Calu3 (cell line): ENCODE measurements around the gene HSBP1L1. TPM values are rescaled to one million over a fixed set of nuclear protein-coding genes. Genes with fewer than 3 reads are reported as not detected.
"Not testable (repeated sequence)": the region's sequence is repeated elsewhere in the genome, so short reads cannot be mapped to it uniquely, and the experiment has no call there.

Source experiments
- BruUV-seq: library from RNA; stranded (reverse); fragments of 400-500 nt; replicated peaks from 2 replicates; lab custom pipeline; 2021; lab: Mats Ljungman, UMichigan
- CTCF ChIA-PET: fragments of 300-600 bp; sonication (Branson Sonifier 250); formaldehyde crosslinking; loops from one replicate; lab custom pipeline; 2022; ENCODE audit warnings: antibody characterized with exemption; lab: Charles Lee
- DNase-seq: peaks from one replicate; pipeline ENCODE4 v3.0.0; 2022
- H3K27ac Mint-ChIP-seq: one replicate; pipeline ENCODE4 v1.8.0; 2022; ENCODE audit warnings: mixed read lengths; ENCODE audit not compliant: unreplicated experiment
- H3K27me3 Mint-ChIP-seq: one replicate; pipeline ENCODE4 v1.8.0; 2022; ENCODE audit warnings: mixed read lengths; ENCODE audit not compliant: unreplicated experiment
- H3K36me3 Mint-ChIP-seq: one replicate; pipeline ENCODE4 v1.8.0; 2022; ENCODE audit warnings: mild to moderate bottlenecking, moderate library complexity, mixed read lengths; ENCODE audit not compliant: insufficient read depth, unreplicated experiment
- H3K4me1 Mint-ChIP-seq: one replicate; pipeline ENCODE4 v1.8.0; 2022; ENCODE audit warnings: mild to moderate bottlenecking, low read depth, mixed read lengths; ENCODE audit not compliant: unreplicated experiment
- H3K4me3 Mint-ChIP-seq: one replicate; pipeline ENCODE4 v1.8.0; 2022; ENCODE audit warnings: mild to moderate bottlenecking, low read depth, moderate library complexity, mixed read lengths; ENCODE audit not compliant: unreplicated experiment
- H3K9me3 Mint-ChIP-seq: one replicate; pipeline ENCODE4 v1.8.0; 2022; ENCODE audit warnings: low read depth, mixed read lengths; ENCODE audit not compliant: unreplicated experiment
- CTCF ChIP-seq: fragments of 200-600 bp; IDR thresholded peaks from one replicate; pipeline ENCODE4 v1.8.0; 2022; ENCODE audit warnings: antibody characterized with exemption; ENCODE audit not compliant: unreplicated experiment
- intact Hi-C: fragments of 100-400 bp; cut with micrococcal nuclease; formaldehyde crosslinking; loops from one replicate; pipeline ENCODE4 v1.10.0; 2022; ENCODE audit not compliant: unreplicated experiment
- total RNA-seq: library from RNA; stranded (reverse); gene quantifications from 2 replicates; pipeline ENCODE4 v1.2.3, GENCODE V29; 2022

HSBP1L1 gene
- total RNA-seq, 1 experiment from 2014 or later, result 18.8 TPM

GRCh38 chr18:80004600-80005342, 40.3 kb downstream of the HSBP1L1 start:
- no peak for TF ChIP-seq CTCF
- Mint-ChIP-seq H3K27ac (no peak overlapping the region), H3K4me3 (no peak overlapping the region), H3K9me3 (peaks cover 21% of the 10 kb centered on the region), H3K36me3 (no peaks in the 10 kb centered on the region), H3K4me1 (no peaks in the 10 kb centered on the region), H3K27me3 (no peaks in the 10 kb centered on the region)
- intact Hi-C loops, result no loop called here
- CTCF ChIA-PET, result no interaction called here
- no peak for DNase-seq
- BruUV-seq, result no TSS peak

- intact Hi-C loops, result no loop called here
- Mint-ChIP-seq H3K36me3 (no peaks in the 10 kb centered on the region), H3K9me3 (peaks cover 16% of the 10 kb centered on the region), H3K4me3 (no peak overlapping the region), H3K4me1 (no peaks in the 10 kb centered on the region), H3K27me3 (no peaks in the 10 kb centered on the region), H3K27ac (no peak overlapping the region)
- TF ChIP-seq CTCF, result no peak
- no TSS peak for BruUV-seq
- CTCF ChIA-PET, result no interaction called here
- DNase-seq, result no peak
These were observed 42.3 kb downstream of the HSBP1L1 start for GRCh38 chr18:80006724-80007123.

GRCh38 chr18:80009661-80010550, 45.5 kb downstream of the HSBP1L1 start:
- Mint-ChIP-seq H3K4me3 (no peak overlapping the region), H3K27ac (no peak overlapping the region), H3K4me1 (no peaks in the 10 kb centered on the region), H3K27me3 (no peaks in the 10 kb centered on the region), H3K9me3 (peaks cover 12% of the 10 kb centered on the region), H3K36me3 (no peaks in the 10 kb centered on the region)
- TF ChIP-seq CTCF, result no peak
- no TSS peak for BruUV-seq
- CTCF ChIA-PET, result no interaction called here
- no peak for DNase-seq
- intact Hi-C loops, result no loop called here

- Mint-ChIP-seq H3K9me3 (peaks cover 12% of the 10 kb centered on the region), H3K36me3 (no peaks in the 10 kb centered on the region), H3K4me1 (no peaks in the 10 kb centered on the region), H3K27ac (no peak overlapping the region), H3K4me3 (no peak overlapping the region), H3K27me3 (no peaks in the 10 kb centered on the region)
- TF ChIP-seq CTCF, result no peak
- CTCF ChIA-PET, result no interaction called here
- no TSS peak for BruUV-seq
- no peak for DNase-seq
- intact Hi-C loops, result no loop called here
These were observed 46.1 kb downstream of the HSBP1L1 start for GRCh38 chr18:80010551-80010906.

- H3K4me1 Mint-ChIP-seq, intact Hi-C loops, H3K36me3 Mint-ChIP-seq, BruUV-seq, CTCF ChIA-PET, H3K4me3 Mint-ChIP-seq, DNase-seq, H3K27me3 Mint-ChIP-seq, H3K27ac Mint-ChIP-seq: not testable (repeated sequence)
- H3K9me3 Mint-ChIP-seq, result peaks cover 12% of the 10 kb centered on the region
These were observed 47.2 kb downstream of the HSBP1L1 start for GRCh38 chr18:80011496-80012137.
